ENCODE data around the gene VRK3.
"Not testable (repeated sequence)": the region's sequence is repeated elsewhere in the genome, so short reads cannot be mapped to it uniquely, and the experiment has no call there.

The VRK3 gene

GRCh38 chr19:49953416-49953815, 71.8 kb downstream of the VRK3 start:
- Histone ChIP-seq H3K9me3 (replicated peaks; ENCODE audit: low read length) (no peaks in the 10 kb centered on the region), H3K4me1 (ENCODE audit: control insufficient read depth, insufficient read depth, low read length) (peaks cover 16% of the 10 kb centered on the region), H3K4me2 (ENCODE audit: low read length) (no peak overlapping the region), H3K27me3 (ENCODE audit: control insufficient read depth, insufficient read depth, low read length) (peaks cover 24% of the 10 kb centered on the region), H3K36me3 (ENCODE audit: insufficient read depth, low read length) (no peaks in the 10 kb centered on the region), H3K4me3 (ENCODE audit: low read length) (no peak overlapping the region), H3K9ac (ENCODE audit: low read depth, low read length) (no peak overlapping the region)

GRCh38 chr19:49952906-49953305, 72.3 kb downstream of the VRK3 start:
- Histone ChIP-seq H3K4me2 (ENCODE audit: low read length) (no peak overlapping the region), H3K4me1 (ENCODE audit: control insufficient read depth, insufficient read depth, low read length) (peaks cover 16% of the 10 kb centered on the region), H3K36me3 (ENCODE audit: insufficient read depth, low read length) (no peaks in the 10 kb centered on the region), H3K9me3 (replicated peaks; ENCODE audit: low read length) (no peaks in the 10 kb centered on the region), H3K27me3 (ENCODE audit: control insufficient read depth, insufficient read depth, low read length) (peaks cover 24% of the 10 kb centered on the region), H3K4me3 (ENCODE audit: low read length) (no peak overlapping the region), H3K9ac (ENCODE audit: low read depth, low read length) (no peak overlapping the region)

GRCh38 chr19:49952479-49952836, 72.7 kb downstream of the VRK3 start:
- H3K4me3 ChIP-seq (ENCODE audit: low read length) = no peak overlapping the region
- H3K4me2 ChIP-seq (ENCODE audit: low read length) = no peak overlapping the region
- peaks cover 16% of the 10 kb centered on the region for H3K4me1 ChIP-seq (ENCODE audit: control insufficient read depth, insufficient read depth, low read length)
- no peak overlapping the region for H3K9ac ChIP-seq (ENCODE audit: low read depth, low read length)
- H3K9me3 ChIP-seq (replicated peaks; ENCODE audit: low read length) = no peaks in the 10 kb centered on the region
- peaks cover 24% of the 10 kb centered on the region for H3K27me3 ChIP-seq (ENCODE audit: control insufficient read depth, insufficient read depth, low read length)
- no peaks in the 10 kb centered on the region for H3K36me3 ChIP-seq (ENCODE audit: insufficient read depth, low read length)

GRCh38 chr19:49951806-49952478, 73.2 kb downstream of the VRK3 start:
- H3K4me2 ChIP-seq (ENCODE audit: low read length) = no peak overlapping the region
- H3K4me3 ChIP-seq (ENCODE audit: low read length) = no peak overlapping the region
- peaks cover 16% of the 10 kb centered on the region for H3K4me1 ChIP-seq (ENCODE audit: control insufficient read depth, insufficient read depth, low read length)
- H3K9ac ChIP-seq (ENCODE audit: low read depth, low read length) = no peak overlapping the region
- H3K9me3 ChIP-seq (replicated peaks; ENCODE audit: low read length) = no peaks in the 10 kb centered on the region
- H3K27me3 ChIP-seq (ENCODE audit: control insufficient read depth, insufficient read depth, low read length) = peaks cover 24% of the 10 kb centered on the region
- H3K36me3 ChIP-seq (ENCODE audit: insufficient read depth, low read length) = no peaks in the 10 kb centered on the region

GRCh38 chr19:49950956-49951526, 74.1 kb downstream of the VRK3 start:
- no peaks in the 10 kb centered on the region for H3K9me3 ChIP-seq (replicated peaks; ENCODE audit: low read length)
- peaks cover 16% of the 10 kb centered on the region for H3K4me1 ChIP-seq (ENCODE audit: control insufficient read depth, insufficient read depth, low read length)
- H3K4me2 ChIP-seq (ENCODE audit: low read length) = no peak overlapping the region
- no peak overlapping the region for H3K4me3 ChIP-seq (ENCODE audit: low read length)
- no peak overlapping the region for H3K9ac ChIP-seq (ENCODE audit: low read depth, low read length)
- H3K36me3 ChIP-seq (ENCODE audit: insufficient read depth, low read length) = no peaks in the 10 kb centered on the region
- H3K27me3 ChIP-seq (ENCODE audit: control insufficient read depth, insufficient read depth, low read length) = peaks cover 27% of the 10 kb centered on the region

- Histone ChIP-seq H3K36me3 (ENCODE audit: insufficient read depth, low read length) (no peaks in the 10 kb centered on the region), H3K27me3 (ENCODE audit: control insufficient read depth, insufficient read depth, low read length) (peaks cover 27% of the 10 kb centered on the region), H3K4me3 (ENCODE audit: low read length) (no peak overlapping the region), H3K4me1 (ENCODE audit: control insufficient read depth, insufficient read depth, low read length) (peaks cover 16% of the 10 kb centered on the region), H3K9me3 (replicated peaks; ENCODE audit: low read length) (no peaks in the 10 kb centered on the region), H3K9ac (ENCODE audit: low read depth, low read length) (no peak overlapping the region), H3K4me2 (ENCODE audit: low read length) (no peak overlapping the region)
Measured at GRCh38 chr19:49950590-49950948, 74.6 kb downstream of the VRK3 start.

- Histone ChIP-seq H3K9me3 (replicated peaks; ENCODE audit: low read length) (no peaks in the 10 kb centered on the region), H3K4me2 (ENCODE audit: low read length) (no peak overlapping the region), H3K4me3 (ENCODE audit: low read length) (no peak overlapping the region), H3K9ac (ENCODE audit: low read depth, low read length) (no peak overlapping the region), H3K36me3 (ENCODE audit: insufficient read depth, low read length) (no peaks in the 10 kb centered on the region), H3K27me3 (ENCODE audit: control insufficient read depth, insufficient read depth, low read length) (peaks cover 26% of the 10 kb centered on the region), H3K4me1 (ENCODE audit: control insufficient read depth, insufficient read depth, low read length) (peaks cover 11% of the 10 kb centered on the region)
Measured at GRCh38 chr19:49949742-49950589, 75.2 kb downstream of the VRK3 start.

GRCh38 chr19:49946415-49946814, 78.8 kb downstream of the VRK3 start:
- Histone ChIP-seq H3K4me2 (ENCODE audit: low read length) (no peak overlapping the region), H3K27me3 (ENCODE audit: control insufficient read depth, insufficient read depth, low read length) (peaks cover 9% of the 10 kb centered on the region), H3K4me1 (ENCODE audit: control insufficient read depth, insufficient read depth, low read length) (no peaks in the 10 kb centered on the region), H3K4me3 (ENCODE audit: low read length) (no peak overlapping the region), H3K9ac (ENCODE audit: low read depth, low read length) (no peak overlapping the region), H3K9me3 (replicated peaks; ENCODE audit: low read length) (no peaks in the 10 kb centered on the region), H3K36me3 (ENCODE audit: insufficient read depth, low read length) (no peaks in the 10 kb centered on the region)

- H3K4me2 ChIP-seq (ENCODE audit: low read length); H3K4me3 ChIP-seq (ENCODE audit: low read length); H3K36me3 ChIP-seq (ENCODE audit: insufficient read depth, low read length); H3K9ac ChIP-seq (ENCODE audit: low read depth, low read length); H3K9me3 ChIP-seq (replicated peaks; ENCODE audit: low read length); H3K4me1 ChIP-seq (ENCODE audit: control insufficient read depth, insufficient read depth, low read length): not testable (repeated sequence)
- peaks cover 18% of the 10 kb centered on the region for H3K27me3 ChIP-seq (ENCODE audit: control insufficient read depth, insufficient read depth, low read length)
Measured at GRCh38 chr19:49944567-49944966, 80.6 kb downstream of the VRK3 start.

GRCh38 chr19:49940482-49940791, 84.7 kb downstream of the VRK3 start:
- Histone ChIP-seq H3K27me3 (ENCODE audit: control insufficient read depth, insufficient read depth, low read length) (peaks cover 11% of the 10 kb centered on the region), H3K9ac (ENCODE audit: low read depth, low read length) (no peak overlapping the region), H3K4me1 (ENCODE audit: control insufficient read depth, insufficient read depth, low read length) (peaks cover 3% of the 10 kb centered on the region), H3K4me2 (ENCODE audit: low read length) (no peak overlapping the region), H3K4me3 (ENCODE audit: low read length) (no peak overlapping the region), H3K9me3 (replicated peaks; ENCODE audit: low read length) (no peaks in the 10 kb centered on the region), H3K36me3 (ENCODE audit: insufficient read depth, low read length) (no peaks in the 10 kb centered on the region)

GRCh38 chr19:49939721-49940481, 85.3 kb downstream of the VRK3 start:
- H3K4me2 ChIP-seq (ENCODE audit: low read length) = no peak overlapping the region
- no peak overlapping the region for H3K4me3 ChIP-seq (ENCODE audit: low read length)
- H3K27me3 ChIP-seq (ENCODE audit: control insufficient read depth, insufficient read depth, low read length) = peaks cover 11% of the 10 kb centered on the region
- no peak overlapping the region for H3K9ac ChIP-seq (ENCODE audit: low read depth, low read length)
- peaks cover 3% of the 10 kb centered on the region for H3K4me1 ChIP-seq (ENCODE audit: control insufficient read depth, insufficient read depth, low read length)
- H3K36me3 ChIP-seq (ENCODE audit: insufficient read depth, low read length) = no peaks in the 10 kb centered on the region
- no peaks in the 10 kb centered on the region for H3K9me3 ChIP-seq (replicated peaks; ENCODE audit: low read length)
